Lung (tissue), 12 donors: ENCODE results near the gene PCDH9. TPM values are rescaled to one million over a fixed set of nuclear protein-coding genes. Genes with fewer than 3 reads are reported as not detected.

Experiments
- ATAC-seq: fragments of 200-7000 bp; cut with Tn5 transposase; one replicate; pipeline ENCODE4 v1.9.1; 2020; ENCODE audit warnings: moderate number of reproducible peaks; ENCODE audit not compliant: insufficient read depth, low FRiP score
- DNase-seq, 3 donors: peaks; one replicate each; pipeline ENCODE4 v3.0.0-alpha.2; 2013 to 2017
- H3K27ac ChIP-seq, 2 donors: one replicate each; pipeline ENCODE4 v1.5.1; 2013; ENCODE audit warnings: mild to moderate bottlenecking in 2 of 2, moderate library complexity in 2 of 2, control low read depth in 1 of 2, inconsistent platforms in 1 of 2, low read depth in 1 of 2, low read length in 1 of 2
- H3K27me3 ChIP-seq, 3 donors: one replicate each; pipeline ENCODE4 v1.5.1; 2013; ENCODE audit warnings: low read length in 2 of 3; ENCODE audit not compliant: control insufficient read depth in 3 of 3, insufficient read depth in 3 of 3
- H3K36me3 ChIP-seq, 4 donors: one replicate each; pipeline ENCODE4 v1.5.1; 2013; ENCODE audit warnings: low read length in 4 of 4, mild to moderate bottlenecking in 1 of 4, moderate library complexity in 1 of 4; ENCODE audit not compliant: control insufficient read depth in 4 of 4, insufficient read depth in 4 of 4
- H3K4me1 ChIP-seq, 5 donors: one replicate each; pipeline ENCODE4 v1.5.1; 2013; ENCODE audit warnings: low read length in 5 of 5, mild to moderate bottlenecking in 2 of 5, moderate library complexity in 1 of 5; ENCODE audit not compliant: control insufficient read depth in 5 of 5, insufficient read depth in 5 of 5
- H3K4me3 ChIP-seq: one replicate; pipeline ENCODE4 v1.5.1; 2013; ENCODE audit warnings: mild to moderate bottlenecking, control low read depth, moderate library complexity
- H3K9ac ChIP-seq, 2 donors: one replicate each; pipeline ENCODE4 v1.5.1; 2013; ENCODE audit warnings: low read length in 2 of 2, control low read depth in 1 of 2; ENCODE audit not compliant: insufficient read depth in 1 of 2
- H3K9me3 ChIP-seq, 4 donors: one replicate each; pipeline ENCODE4 v1.5.1; 2013; ENCODE audit warnings: low read length in 3 of 4, mild to moderate bottlenecking in 1 of 4, moderate library complexity in 1 of 4; ENCODE audit not compliant: control insufficient read depth in 4 of 4, insufficient read depth in 3 of 4
- CTCF ChIP-seq: IDR thresholded peaks from 2 replicates; pipeline ENCODE4 v1.5.1; 2012; ENCODE audit warnings: mild to moderate bottlenecking; ENCODE audit errors: control extremely low read depth, extremely low read depth
- WGBS, 2 donors: extraction: QIAGEN DNeasy Blood & Tissue Kit; methylation state at CpG; one replicate each; pipeline ENCODE4 v1.1.7; 2013; 5-methylcytosine and 5-hydroxymethylcytosine counted together
- polyA plus RNA-seq, 2 donors: library from polyadenylated mRNA; stranded (reverse); fragments of 200-250 nt; gene quantifications; one replicate each; pipeline ENCODE4 v1.2.1, GENCODE V29; 2013
- total RNA-seq, 2 donors: library from RNA; depleted of rRNA in 1 of 2; stranded (reverse); fragments of >200 nt in 1 of 2; gene quantifications; one replicate each; pipeline ENCODE4 v1.2.1, GENCODE V29; 2014 to 2021
- donor health status: control.
- donor health status: control.
- donor health status: Bipolar disorder and iron deficiency.
- donor health status: healthy.
- donor health status: DM: yes; HTN: yes; CAD: no.

PCDH9 gene
- total and polyA plus RNA-seq, 4 donors: 0.68 to 22.2 (median 4.1) TPM

- H3K9me3 ChIP-seq: peaks cover 0 to 1% (median 0%) of the 10 kb centered on the region in 4 donors
- no peak overlapping the region for H3K27ac ChIP-seq
- no peaks in the 10 kb centered on the region for H3K36me3 ChIP-seq
- no peak for TF ChIP-seq CTCF
- H3K4me3 ChIP-seq: no peak overlapping the region
- no peaks in the 10 kb centered on the region for H3K27me3 ChIP-seq
- no peak overlapping the region for H3K9ac ChIP-seq
- WGBS, 2 donors: 89 to 91% methylated on average over 1 of the region's 1 CpG
- DNase-seq (no peak), ATAC-seq (no peak)
- peaks cover 0 to 19% (median 6%) of the 10 kb centered on the region in 5 donors for H3K4me1 ChIP-seq
These were observed 79.5 kb downstream of the PCDH9 start for GRCh38 chr13:67150608-67151007.

GRCh38 chr13:67148161-67148571 lies 82.0 kb downstream of the PCDH9 start:
- Histone ChIP-seq H3K27me3 (no peaks in the 10 kb centered on the region), H3K9ac (no peak overlapping the region), H3K36me3 (no peaks in the 10 kb centered on the region), H3K27ac (peak overlapping the region in 1 of 2 donors; percentile 88), H3K4me3 (no peak overlapping the region), H3K4me1 (peaks cover 0 to 19% (median 6%) of the 10 kb centered on the region in 5 donors), H3K9me3 (no peaks in the 10 kb centered on the region)
- no peak for ATAC-seq
- WGBS, 2 donors: 53 to 62% methylated on average over 2 of the region's 2 CpGs
- TF ChIP-seq CTCF: no peak
- peak in 1 of 3 donors; percentile 16 for DNase-seq

- peaks cover 0 to 19% (median 6%) of the 10 kb centered on the region in 5 donors for H3K4me1 ChIP-seq
- no peaks in the 10 kb centered on the region for H3K36me3 ChIP-seq
- H3K4me3 ChIP-seq: no peak overlapping the region
- H3K9me3 ChIP-seq: no peaks in the 10 kb centered on the region
- H3K27me3 ChIP-seq: no peaks in the 10 kb centered on the region
- ATAC-seq: no peak
- peak overlapping the region in 1 of 2 donors; percentile 88 for H3K27ac ChIP-seq
- no peak overlapping the region for H3K9ac ChIP-seq
- DNase-seq: peak in 2 of 3 donors; percentile 46 to 63
- 45 to 56% methylated on average over 6 of the region's 6 CpGs for whole genome bisulfite sequencing, 2 donors
- TF ChIP-seq CTCF: no peak
These were observed 82.6 kb downstream of the PCDH9 start for GRCh38 chr13:67147342-67148133.
